Fibroblast of the conjunctiva (primary cell): ENCODE data around the gene PRR23A.

Experiments used
- DNase-seq: peaks from one replicate; pipeline ENCODE4 v3.0.0-alpha.2; 2010; ENCODE audit warnings: low read depth

The PRR23A gene

GRCh38 chr3:138972941-138973340 is 33.1 kb downstream of the PRR23A start:
- no peak for DNase-seq

DNA sequence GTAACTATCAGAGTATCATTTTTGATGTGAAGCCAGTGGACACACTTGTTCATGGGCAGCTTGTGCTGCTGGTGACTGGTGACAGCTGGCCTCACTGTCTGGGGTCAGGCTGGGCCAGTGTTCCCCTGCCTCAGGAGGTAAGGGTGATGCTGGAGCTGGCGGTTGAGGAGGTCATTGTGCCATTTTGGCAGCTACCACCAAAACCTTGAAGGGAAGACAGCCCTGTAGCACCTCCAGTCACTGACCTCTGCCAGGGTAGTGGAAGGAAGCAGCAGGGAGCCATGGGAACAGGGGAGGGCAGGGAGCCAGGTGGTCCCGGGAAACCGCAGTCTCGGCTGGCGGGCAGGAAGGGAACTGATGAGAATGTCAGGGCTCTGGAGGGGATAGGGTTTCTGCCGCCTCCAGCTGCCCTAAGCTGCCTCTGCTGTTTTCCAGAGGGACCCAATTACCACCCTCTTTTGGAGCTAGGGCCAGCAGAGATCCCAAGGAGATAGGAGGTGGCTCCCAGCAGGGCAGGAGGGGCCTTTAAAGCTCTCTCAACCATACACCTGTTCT is 34.2 kb downstream of the PRR23A start:
- no peak for DNase-seq

GRCh38 chr3:138964923-138965322 is 41.1 kb downstream of the PRR23A start:
- no peak for DNase-seq

DNA sequence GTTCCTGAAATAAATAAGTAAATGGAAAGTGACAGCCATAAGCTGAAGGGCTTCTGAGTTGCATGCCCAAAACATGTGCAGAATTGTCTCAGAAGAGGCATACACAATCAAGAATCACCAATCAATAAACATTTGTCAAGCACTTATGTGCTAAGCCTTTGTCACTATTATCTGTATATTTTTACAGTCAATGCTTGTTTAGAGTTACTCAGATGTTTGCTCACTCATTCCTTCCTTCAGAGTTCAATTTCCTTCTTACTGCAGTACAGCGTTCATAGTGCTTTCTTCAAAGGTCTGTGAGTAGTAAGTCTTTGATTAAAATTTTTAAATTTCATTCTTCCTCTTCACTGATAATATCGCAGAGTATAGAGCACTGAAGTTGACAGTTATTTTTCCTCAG is 41.8 kb downstream of the PRR23A start:
- DNase-seq = no peak

- DNase-seq = no peak
Measured at GRCh38 chr3:138962854-138963560, 43.1 kb downstream of the PRR23A start.

DNA sequence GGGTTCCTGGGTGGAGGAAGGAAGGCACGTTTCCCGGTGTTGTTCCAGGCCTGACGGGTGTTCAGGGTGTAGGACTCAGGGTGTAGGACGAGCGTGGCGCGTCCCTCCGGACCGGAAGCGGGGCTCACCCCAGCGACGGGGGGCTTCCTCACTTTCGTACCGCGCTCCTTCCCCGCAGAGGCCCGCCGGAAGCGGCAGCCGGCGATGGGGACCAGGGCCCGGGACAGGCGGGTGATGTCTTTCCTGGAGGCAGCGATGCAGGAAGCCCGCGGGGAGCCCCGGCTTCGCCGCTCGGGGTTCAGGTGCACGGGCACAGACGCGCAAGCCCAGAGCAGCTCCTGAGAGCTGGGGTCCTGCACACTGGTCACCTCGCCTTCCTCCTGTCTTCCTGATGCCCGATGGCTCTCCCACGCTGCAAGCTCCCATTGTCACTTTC is 45.6 kb downstream of the PRR23A start:
- no peak for DNase-seq
